HG03039 (cell line): ENCODE data around the gene CACHD1.
A peak's percentile ranks its signal among the peaks of the same experiment; 100 is the strongest.
"Not testable (repeated sequence)": the region's sequence is repeated elsewhere in the genome, so short reads cannot be mapped to it uniquely, and the experiment has no call there.

Source experiments
- ATAC-seq: cut with Tn5 transposase; IDR thresholded peaks from one replicate; pipeline ENCODE4 v1.9.1; 2021; ENCODE audit warnings: mild to moderate bottlenecking, moderate library complexity; ENCODE audit not compliant: unreplicated experiment

The CACHD1 gene

GRCh38 chr1:64686828-64687724 lies 217.1 kb downstream of the CACHD1 start:
- peak; percentile 65 for ATAC-seq

- no peak for ATAC-seq
Observed at GRCh38 chr1:64687725-64688327, 217.9 kb downstream of the CACHD1 start.

GRCh38 chr1:64691626-64692025 lies 221.7 kb downstream of the CACHD1 start:
- no peak for ATAC-seq

GRCh38 chr1:64692911-64693310 lies 223.0 kb downstream of the CACHD1 start:
- ATAC-seq: no peak

GRCh38 chr1:64693406-64693805 lies 223.5 kb downstream of the CACHD1 start:
- ATAC-seq: no peak

GRCh38 chr1:64696879-64697278 lies 226.9 kb downstream of the CACHD1 start:
- no peak for ATAC-seq

- ATAC-seq: no peak
Observed at GRCh38 chr1:64699327-64699726, 229.4 kb downstream of the CACHD1 start.

GRCh38 chr1:64701071-64701470 lies 231.1 kb downstream of the CACHD1 start:
- no peak for ATAC-seq

GRCh38 chr1:64701886-64702285 lies 232.0 kb downstream of the CACHD1 start:
- ATAC-seq: no peak

GRCh38 chr1:64702670-64703069 lies 232.7 kb downstream of the CACHD1 start:
- ATAC-seq: not testable (repeated sequence)

- no peak for ATAC-seq
Observed at GRCh38 chr1:64703600-64703999, 233.7 kb downstream of the CACHD1 start.

GRCh38 chr1:64705591-64705990 lies 235.7 kb downstream of the CACHD1 start:
- no peak for ATAC-seq

- ATAC-seq: no peak
Observed at GRCh38 chr1:64711266-64711665, 241.3 kb downstream of the CACHD1 start.

GRCh38 chr1:64712049-64712448 lies 242.1 kb downstream of the CACHD1 start:
- ATAC-seq: no peak

- ATAC-seq: no peak
Observed at GRCh38 chr1:64715186-64715585, 245.3 kb downstream of the CACHD1 start.

- no peak for ATAC-seq
Observed at GRCh38 chr1:64721135-64721534, 251.2 kb downstream of the CACHD1 start.

- no peak for ATAC-seq
Observed at GRCh38 chr1:64721576-64722145, 251.7 kb downstream of the CACHD1 start.

- no peak for ATAC-seq
Observed at GRCh38 chr1:64727861-64728260, 257.9 kb downstream of the CACHD1 start.

GRCh38 chr1:64733581-64734286 lies 263.8 kb downstream of the CACHD1 start:
- no peak for ATAC-seq

- ATAC-seq: no peak
Observed at GRCh38 chr1:64734287-64734652, 264.3 kb downstream of the CACHD1 start.

- ATAC-seq: not testable (repeated sequence)
Observed at GRCh38 chr1:64740687-64741086, 270.8 kb downstream of the CACHD1 start.
